Pulmonary artery endothelial cell (primary cell): ENCODE results near the gene COX8C. TPM values are rescaled to one million over a fixed set of nuclear protein-coding genes. Genes with fewer than 3 reads are reported as not detected.

Experiments used
- DNase-seq: peaks from one replicate; pipeline ENCODE4 v3.0.0-alpha.2; 2011; ENCODE audit warnings: low read depth, low spot score
- total RNA-seq: library from RNA; depleted of rRNA; stranded (reverse); fragments of >200 nt; gene quantifications from 2 replicates; pipeline ENCODE4 v1.2.3, GENCODE V29; 2014

COX8C gene, protein sequence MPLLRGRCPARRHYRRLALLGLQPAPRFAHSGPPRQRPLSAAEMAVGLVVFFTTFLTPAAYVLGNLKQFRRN
- total RNA-seq = not detected in 2 replicates

- no peak for DNase-seq
Measured at GRCh38 chr14:93346926-93347721, at the start of gene COX8C. Gene COX8C, plus strand, starts transcription at chr14:93347182. Its CDS starts 87 bp downstream, at chr14:93347269.

- no peak for DNase-seq
Measured at GRCh38 chr14:93299416-93299815, 47.6 kb upstream of the COX8C start.

GRCh38 chr14:93299866-93300265 is 47.1 kb upstream of the COX8C start:
- no peak for DNase-seq

GRCh38 chr14:93301821-93302447 is 45.0 kb upstream of the COX8C start:
- no peak for DNase-seq

DNA sequence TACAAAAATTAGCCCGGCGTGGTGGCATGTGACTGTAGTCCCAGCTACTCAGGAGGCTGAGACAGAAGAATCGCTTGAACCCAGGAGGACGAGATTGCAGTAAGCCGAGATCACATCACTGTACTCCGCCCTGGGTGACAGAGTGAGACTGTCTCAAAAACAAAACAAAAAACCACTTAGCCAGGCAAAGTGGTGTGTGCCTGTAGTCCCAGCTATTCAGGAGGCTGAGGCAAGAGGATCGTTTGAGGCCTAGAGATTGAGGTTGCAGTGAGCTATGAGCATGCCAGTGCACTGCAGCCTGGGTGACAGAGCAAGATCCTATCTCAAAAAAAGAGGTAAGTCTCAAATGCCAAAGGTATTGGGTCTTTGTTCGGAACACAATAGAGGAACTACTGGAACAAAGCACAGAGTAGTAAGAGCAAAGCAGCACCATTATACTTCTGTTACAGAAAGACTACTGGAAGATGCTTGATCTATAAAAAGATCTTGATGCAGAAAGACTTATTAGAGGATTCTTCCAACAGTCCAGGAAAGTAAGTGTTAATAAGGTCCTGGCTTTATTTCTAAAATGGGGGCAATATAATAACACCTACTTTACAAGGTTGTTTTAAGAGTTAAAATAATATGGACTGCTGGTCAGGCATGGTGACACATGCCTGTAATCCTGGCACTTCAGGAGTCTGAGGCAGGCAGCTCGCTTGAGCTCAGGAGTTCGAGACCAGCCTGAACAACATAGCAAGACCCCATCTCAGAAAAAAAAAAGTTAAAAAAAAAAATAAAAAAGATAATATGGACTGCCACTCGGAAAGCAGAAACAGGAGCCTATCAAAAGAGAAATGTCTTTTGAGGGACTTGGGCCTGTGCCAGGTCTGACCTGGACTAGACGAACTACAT is 44.0 kb upstream of the COX8C start:
- DNase-seq = no peak

DNA sequence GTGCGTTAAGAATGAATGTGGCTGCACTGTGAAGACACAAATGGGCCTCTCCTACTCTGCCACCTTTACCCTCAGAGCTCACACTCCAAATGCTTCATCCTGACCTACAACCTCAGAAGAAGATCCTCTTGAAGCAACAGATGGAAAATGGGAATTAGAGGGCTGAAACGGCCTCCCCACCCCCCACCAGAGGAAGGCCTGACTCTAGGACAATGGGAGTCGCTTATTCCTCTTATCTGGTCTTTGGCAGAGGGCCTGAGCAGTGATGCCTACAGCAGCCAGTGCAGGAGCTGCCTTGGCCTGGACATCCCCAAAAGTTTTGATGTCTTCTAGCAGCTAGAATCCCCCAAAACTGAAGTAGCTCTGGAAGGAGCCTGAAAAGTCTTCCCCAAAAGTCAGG is 43.3 kb upstream of the COX8C start:
- no peak for DNase-seq

- DNase-seq = no peak
Measured at GRCh38 chr14:93304771-93305170, 42.2 kb upstream of the COX8C start.

GRCh38 chr14:93305725-93306418 is 41.1 kb upstream of the COX8C start:
- DNase-seq = no peak

DNA sequence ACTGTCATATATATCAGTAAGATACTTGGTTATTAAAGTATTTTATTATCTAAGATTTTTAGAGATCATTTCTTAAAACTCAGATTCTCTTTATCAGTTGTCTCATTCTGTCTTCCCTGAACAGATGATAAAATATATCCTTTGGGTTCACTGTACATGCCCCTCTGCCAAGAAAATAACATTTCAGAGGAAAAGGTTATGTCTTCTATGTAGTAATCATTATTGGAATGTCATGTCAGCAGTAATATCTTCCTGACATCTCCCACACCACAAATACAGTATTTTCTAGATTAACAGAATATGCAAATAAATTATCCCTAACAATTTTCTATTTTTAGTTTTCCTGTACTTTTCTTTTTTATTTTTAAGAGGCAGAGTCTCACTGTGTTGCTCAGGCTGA is 40.2 kb upstream of the COX8C start:
- DNase-seq = no peak

DNA sequence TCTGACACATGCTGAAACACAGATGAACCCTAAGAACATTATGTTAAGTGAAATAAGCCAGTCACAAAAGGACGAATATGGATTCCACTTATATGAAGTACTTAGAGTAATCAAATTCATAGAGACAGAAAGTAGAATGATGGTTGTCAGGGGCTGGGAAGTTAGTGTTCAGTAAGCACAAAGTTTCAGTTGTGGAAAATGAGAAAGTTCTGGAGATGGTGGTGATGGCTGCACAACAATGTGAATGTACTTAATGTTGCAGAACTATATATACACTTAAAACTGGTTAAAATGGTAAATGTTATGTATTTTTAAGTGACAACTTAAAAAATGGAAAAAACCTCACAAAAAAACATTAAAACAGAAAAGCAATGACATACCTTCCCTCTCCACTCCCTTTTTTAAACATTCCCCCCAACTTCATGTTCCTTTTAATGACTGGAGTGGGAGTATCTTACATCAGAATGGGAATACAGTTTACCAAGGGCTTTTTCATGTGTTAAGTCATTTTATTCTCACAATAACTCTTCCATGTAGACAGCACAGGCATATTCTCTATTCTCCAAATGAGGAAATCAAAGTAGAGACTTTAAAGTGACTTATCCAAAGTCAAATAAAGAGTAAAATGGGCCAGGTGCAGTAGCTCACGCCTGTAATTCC is 38.2 kb upstream of the COX8C start:
- DNase-seq = no peak

DNA sequence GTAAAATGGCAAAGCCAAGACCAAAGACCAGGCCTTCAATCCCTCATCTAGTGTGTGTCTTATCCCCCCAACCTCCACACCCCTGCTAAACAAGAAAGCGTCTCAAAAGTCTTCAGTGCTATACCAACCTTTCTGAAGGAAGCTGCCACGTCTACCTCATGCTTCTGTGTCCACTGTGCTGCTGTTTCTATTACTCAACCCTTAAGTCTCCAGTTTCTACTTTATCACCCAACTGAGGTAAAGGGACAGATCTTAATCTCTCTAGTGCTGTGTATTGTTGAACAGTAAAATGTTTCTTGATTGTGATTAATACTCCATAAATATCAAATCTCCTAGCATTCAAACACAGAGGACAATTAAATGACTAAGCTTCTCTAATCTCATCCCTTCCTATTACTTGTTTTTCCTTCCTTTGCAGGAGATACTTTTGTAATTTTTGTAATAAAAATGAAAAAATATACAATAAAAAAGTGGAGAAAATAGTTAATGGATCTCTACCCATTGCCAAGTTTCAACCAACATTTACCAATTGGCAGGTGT is 37.5 kb upstream of the COX8C start:
- no peak for DNase-seq

DNA sequence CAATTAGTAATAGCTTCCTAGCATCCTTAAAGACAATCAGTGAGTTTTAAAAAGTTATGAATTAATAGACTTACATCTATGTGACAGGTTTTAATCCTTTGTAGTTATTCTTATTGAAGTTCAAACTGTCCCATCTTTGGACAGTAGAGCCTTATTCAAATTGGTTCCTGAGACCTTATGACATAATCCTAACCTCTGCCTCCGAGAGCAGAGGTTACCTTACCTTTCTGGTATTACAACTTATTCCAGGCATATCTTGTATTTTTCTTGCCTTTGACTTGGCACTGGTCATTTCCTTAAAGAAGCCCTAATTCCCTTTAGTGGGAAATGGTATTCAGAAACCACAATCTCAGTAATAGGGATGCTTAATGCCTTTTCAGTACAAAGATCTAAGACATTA is 35.9 kb upstream of the COX8C start:
- no peak for DNase-seq

DNA sequence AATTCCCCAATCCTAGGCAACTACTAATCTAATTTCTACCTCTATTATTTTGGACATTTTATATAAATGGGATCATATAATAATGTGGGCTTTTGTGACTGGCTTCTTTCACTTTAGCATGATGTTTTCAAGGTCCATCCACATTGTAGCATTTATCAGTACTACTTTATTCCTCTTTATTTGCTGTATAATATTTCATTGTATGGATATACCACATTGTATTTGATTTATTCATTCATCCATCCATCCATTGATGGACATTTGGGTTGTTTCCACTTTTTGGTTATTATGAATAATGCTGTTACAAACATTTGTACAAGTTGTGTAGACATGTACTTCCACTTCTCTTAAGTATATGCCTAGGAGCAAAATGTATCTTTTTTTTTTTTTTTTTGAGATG is 31.4 kb upstream of the COX8C start:
- no peak for DNase-seq

GRCh38 chr14:93316716-93317115 is 30.3 kb upstream of the COX8C start:
- no peak for DNase-seq

DNA sequence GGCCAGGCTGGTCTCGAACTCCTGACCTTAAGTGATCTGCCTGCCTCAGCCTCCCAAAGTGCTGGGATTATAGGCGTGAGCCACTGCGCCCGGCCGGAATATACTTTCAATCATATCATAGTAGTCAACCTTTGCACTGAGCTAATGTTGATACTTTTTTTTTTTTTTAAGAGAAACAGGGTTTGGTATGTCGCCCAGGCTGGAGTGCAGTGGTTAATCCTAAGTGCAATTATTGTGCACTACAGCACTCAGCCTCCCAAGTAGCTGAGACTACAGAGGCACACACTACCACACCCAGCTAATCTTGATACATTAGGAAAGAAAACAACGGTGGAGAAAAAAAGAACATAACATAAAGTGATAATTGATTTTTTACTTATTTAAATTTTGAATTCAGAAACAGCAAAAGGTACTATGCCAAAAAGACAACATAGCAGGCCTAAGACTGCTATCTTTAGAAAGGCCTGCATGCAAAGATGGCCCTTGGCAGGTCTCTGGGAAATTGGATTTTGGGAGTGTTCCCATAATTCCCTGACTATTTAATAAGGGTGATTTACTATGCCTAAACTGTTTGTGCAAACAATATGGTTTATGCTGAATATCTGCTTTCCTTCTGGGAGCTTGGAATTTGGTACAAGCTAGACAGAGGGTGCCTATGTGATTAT is 29.6 kb upstream of the COX8C start:
- DNase-seq = no peak

DNA sequence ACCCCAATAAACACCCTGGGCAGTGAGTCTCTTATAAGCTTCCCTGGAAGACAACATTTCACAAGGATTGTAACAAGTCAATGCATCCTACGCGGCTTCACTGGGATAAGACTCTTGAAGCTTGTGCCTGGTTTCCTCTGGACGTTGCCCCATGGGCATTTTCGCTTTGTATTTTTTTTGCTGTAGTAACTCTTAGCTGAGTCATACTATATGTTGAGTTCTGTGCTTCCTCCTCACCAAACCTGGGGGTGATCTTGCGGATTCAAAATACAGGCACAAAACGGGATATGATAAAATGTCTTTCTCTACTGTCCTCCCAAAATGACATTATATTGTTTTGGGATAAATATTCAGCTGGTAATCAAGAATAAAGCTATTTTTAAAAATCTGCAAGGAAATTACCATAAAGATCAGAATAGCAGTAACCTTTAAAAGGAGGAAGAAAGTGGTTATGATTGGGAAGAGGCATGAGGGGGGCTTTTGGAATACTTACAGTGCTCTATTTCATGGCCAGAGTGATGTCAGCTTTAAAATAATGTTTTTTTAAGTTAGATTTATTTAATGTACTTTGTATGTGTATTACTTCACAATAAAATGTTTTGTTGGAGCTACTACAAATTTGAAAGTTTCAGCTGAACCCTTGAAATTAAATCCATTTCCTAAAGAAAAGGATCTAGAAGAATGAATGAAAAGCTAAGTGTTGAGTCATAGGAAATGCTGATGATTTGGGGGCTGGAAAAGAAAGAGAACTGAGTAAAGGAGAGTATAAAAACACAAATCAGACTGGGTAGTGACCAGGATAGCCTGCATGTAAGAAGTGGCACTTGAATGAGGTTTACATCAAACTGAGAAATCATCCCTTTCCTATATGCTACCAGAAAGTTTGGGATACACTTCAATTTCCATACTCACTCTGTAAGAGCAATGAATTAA is 28.8 kb upstream of the COX8C start:
- peak; percentile 22 for DNase-seq

DNA sequence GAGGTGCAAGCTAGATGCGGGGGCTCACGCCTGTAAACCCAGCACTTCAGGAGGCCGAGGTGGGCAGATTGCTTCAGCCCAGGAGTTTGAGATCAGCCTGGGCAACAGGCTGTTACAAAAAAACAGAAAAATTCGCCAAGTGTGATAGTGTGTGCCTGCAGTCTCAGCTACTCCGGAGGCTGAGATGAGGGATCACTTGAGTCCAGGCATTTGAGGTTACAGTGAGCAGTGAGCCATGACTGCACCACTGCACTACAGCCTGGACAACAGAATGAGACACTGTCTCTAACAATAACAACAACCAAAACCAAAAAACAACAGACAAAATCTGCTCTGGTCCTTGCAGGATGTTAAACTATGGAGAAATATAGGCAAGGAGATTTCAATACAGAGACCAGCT is 28.1 kb upstream of the COX8C start:
- DNase-seq = no peak

GRCh38 chr14:93319494-93319893 is 27.5 kb upstream of the COX8C start:
- no peak for DNase-seq

DNA sequence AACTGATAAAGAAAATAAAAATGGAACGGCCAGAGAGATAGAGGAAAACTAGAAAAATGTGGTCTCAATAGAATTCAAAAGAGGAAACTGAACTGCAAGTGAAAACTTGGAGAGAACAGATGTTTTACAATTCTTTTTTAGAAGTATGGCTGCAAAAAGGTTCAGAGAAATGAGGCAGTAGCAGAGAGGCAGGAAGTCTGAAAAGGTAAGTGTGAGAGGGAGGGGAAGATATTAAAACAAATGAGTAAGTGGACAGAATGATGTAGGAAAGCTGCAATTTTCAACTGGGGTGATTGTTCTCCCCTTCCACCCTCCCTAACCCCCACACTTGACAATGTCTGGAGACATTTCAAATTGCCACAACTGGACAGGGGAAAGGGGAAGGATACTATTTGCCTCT is 27.0 kb upstream of the COX8C start:
- DNase-seq = no peak
